Central memory CD8-positive, alpha-beta T cell (primary cell): ENCODE data around the gene BCL7B.

Experiments
- ATAC-seq: fragments of 150-1000 bp; cut with Tn5 transposase; replicated peaks from 2 replicates; pipeline ENCODE4 v1.10.0; 2022; ENCODE audit warnings: mild to moderate bottlenecking, moderate FRiP score, moderate number of reproducible peaks; ENCODE audit not compliant: poor library complexity, severe bottlenecking; ENCODE audit errors: extremely low read depth
- DNase-seq, 2 donors: peaks; one replicate each; pipeline ENCODE4 v3.0.0; 2021; ENCODE audit warnings: low spot score in 2 of 2
- H3K27ac Mint-ChIP-seq: one replicate; pipeline ENCODE4 v1.8.0; 2022; ENCODE audit warnings: low read depth, mild to moderate bottlenecking, moderate library complexity, mixed read lengths
- H3K27me3 Mint-ChIP-seq: one replicate; pipeline ENCODE4 v1.8.0; 2022; ENCODE audit warnings: mixed read lengths
- H3K36me3 Mint-ChIP-seq: one replicate; pipeline ENCODE4 v1.8.0; 2022; ENCODE audit warnings: mild to moderate bottlenecking, moderate library complexity, mixed read lengths; ENCODE audit not compliant: insufficient read depth
- H3K4me1 Mint-ChIP-seq: one replicate; pipeline ENCODE4 v1.8.0; 2022; ENCODE audit warnings: mixed read lengths
- H3K4me3 Mint-ChIP-seq: one replicate; pipeline ENCODE4 v1.8.0; 2022; ENCODE audit warnings: mild to moderate bottlenecking, moderate library complexity, mixed read lengths
- H3K9me3 Mint-ChIP-seq: one replicate; pipeline ENCODE4 v1.8.0; 2022; ENCODE audit warnings: mixed read lengths

Gene BCL7B

GRCh38 chr7:73520673-73521635 lies 36.5 kb downstream of the BCL7B start:
- DNase-seq (no peak), ATAC-seq (no peak)
- Mint-ChIP-seq H3K9me3 (no peaks in the 10 kb centered on the region), H3K27ac (peak overlapping the region; percentile 91), H3K27me3 (no peaks in the 10 kb centered on the region), H3K4me3 (peak overlapping the region; percentile 96), H3K4me1 (peaks cover 66% of the 10 kb centered on the region), H3K36me3 (peaks cover 28% of the 10 kb centered on the region)

GRCh38 chr7:73519867-73520672 lies 37.4 kb downstream of the BCL7B start:
- Mint-ChIP-seq H3K27ac (peak overlapping the region; percentile 91), H3K4me3 (peak overlapping the region; percentile 96), H3K4me1 (peaks cover 60% of the 10 kb centered on the region), H3K27me3 (no peaks in the 10 kb centered on the region), H3K9me3 (no peaks in the 10 kb centered on the region), H3K36me3 (peaks cover 32% of the 10 kb centered on the region)
- DNase-seq: no peak
- ATAC-seq: no peak

GRCh38 chr7:73518470-73518869 lies 39.0 kb downstream of the BCL7B start:
- H3K27me3 Mint-ChIP-seq: no peaks in the 10 kb centered on the region
- peak overlapping the region; percentile 91 for H3K27ac Mint-ChIP-seq
- H3K9me3 Mint-ChIP-seq: no peaks in the 10 kb centered on the region
- DNase-seq: no peak
- ATAC-seq: no peak
- H3K4me3 Mint-ChIP-seq: peak overlapping the region; percentile 96
- peaks cover 44% of the 10 kb centered on the region for H3K36me3 Mint-ChIP-seq
- peaks cover 64% of the 10 kb centered on the region for H3K4me1 Mint-ChIP-seq

- peaks cover 47% of the 10 kb centered on the region for H3K36me3 Mint-ChIP-seq
- no peak overlapping the region for H3K27ac Mint-ChIP-seq
- peaks cover 66% of the 10 kb centered on the region for H3K4me1 Mint-ChIP-seq
These were observed 40.1 kb downstream of the BCL7B start for GRCh38 chr7:73517241-73517995.

GRCh38 chr7:73515178-73515577 lies 42.3 kb downstream of the BCL7B start:
- Mint-ChIP-seq H3K27me3 (no peaks in the 10 kb centered on the region), H3K4me1 (peaks cover 51% of the 10 kb centered on the region), H3K27ac (peak overlapping the region; percentile 45), H3K4me3 (no peak overlapping the region), H3K36me3 (peaks cover 51% of the 10 kb centered on the region), H3K9me3 (no peaks in the 10 kb centered on the region)
- DNase-seq (no peak), ATAC-seq (no peak)

More at GRCh38 chr7:73517241-73517995, 40.1 kb downstream of the BCL7B start:
- H3K27me3 Mint-ChIP-seq: no peaks in the 10 kb centered on the region
- DNase-seq: no peak
- no peak overlapping the region for H3K4me3 Mint-ChIP-seq
- ATAC-seq: no peak
- H3K9me3 Mint-ChIP-seq: no peaks in the 10 kb centered on the region

GRCh38 chr7:73512018-73512780 lies 45.3 kb downstream of the BCL7B start:
- H3K9me3 Mint-ChIP-seq: no peaks in the 10 kb centered on the region
- no peak for DNase-seq
- peaks cover 23% of the 10 kb centered on the region for H3K4me1 Mint-ChIP-seq
- H3K27ac Mint-ChIP-seq: no peak overlapping the region
- ATAC-seq: no peak
- H3K36me3 Mint-ChIP-seq: peaks cover 60% of the 10 kb centered on the region
- H3K27me3 Mint-ChIP-seq: no peaks in the 10 kb centered on the region
- no peak overlapping the region for H3K4me3 Mint-ChIP-seq

- H3K4me1 Mint-ChIP-seq: peaks cover 23% of the 10 kb centered on the region
- H3K36me3 Mint-ChIP-seq: peaks cover 70% of the 10 kb centered on the region
- no peak overlapping the region for H3K4me3 Mint-ChIP-seq
- no peak for ATAC-seq
- H3K9me3 Mint-ChIP-seq: no peaks in the 10 kb centered on the region
- H3K27ac Mint-ChIP-seq: no peak overlapping the region
- DNase-seq: no peak
- no peaks in the 10 kb centered on the region for H3K27me3 Mint-ChIP-seq
These were observed 48.0 kb downstream of the BCL7B start for GRCh38 chr7:73509463-73509862.

GRCh38 chr7:73507556-73507955 lies 49.9 kb downstream of the BCL7B start:
- H3K9me3 Mint-ChIP-seq: no peaks in the 10 kb centered on the region
- ATAC-seq: no peak
- DNase-seq: no peak
- H3K4me1 Mint-ChIP-seq: peaks cover 24% of the 10 kb centered on the region
- H3K4me3 Mint-ChIP-seq: no peak overlapping the region
- H3K27me3 Mint-ChIP-seq: no peaks in the 10 kb centered on the region
- no peak overlapping the region for H3K27ac Mint-ChIP-seq
- peaks cover 67% of the 10 kb centered on the region for H3K36me3 Mint-ChIP-seq

- peaks cover 33% of the 10 kb centered on the region for H3K4me1 Mint-ChIP-seq
- DNase-seq (no peak), ATAC-seq (no peak)
- H3K36me3 Mint-ChIP-seq: peaks cover 75% of the 10 kb centered on the region
- no peaks in the 10 kb centered on the region for H3K27me3 Mint-ChIP-seq
- no peak overlapping the region for H3K4me3 Mint-ChIP-seq
- no peak overlapping the region for H3K27ac Mint-ChIP-seq
- no peaks in the 10 kb centered on the region for H3K9me3 Mint-ChIP-seq
These were observed 52.6 kb downstream of the BCL7B start for GRCh38 chr7:73504920-73505319.

GRCh38 chr7:73504017-73504416 lies 53.5 kb downstream of the BCL7B start:
- peaks cover 78% of the 10 kb centered on the region for H3K36me3 Mint-ChIP-seq
- H3K27ac Mint-ChIP-seq: no peak overlapping the region
- no peaks in the 10 kb centered on the region for H3K9me3 Mint-ChIP-seq
- ATAC-seq (no peak), DNase-seq (no peak)
- H3K27me3 Mint-ChIP-seq: no peaks in the 10 kb centered on the region
- H3K4me3 Mint-ChIP-seq: no peak overlapping the region
- H3K4me1 Mint-ChIP-seq: peaks cover 38% of the 10 kb centered on the region

GRCh38 chr7:73503229-73503628 lies 54.3 kb downstream of the BCL7B start:
- DNase-seq (no peak), ATAC-seq (no peak)
- no peaks in the 10 kb centered on the region for H3K27me3 Mint-ChIP-seq
- no peaks in the 10 kb centered on the region for H3K9me3 Mint-ChIP-seq
- H3K36me3 Mint-ChIP-seq: peaks cover 77% of the 10 kb centered on the region
- H3K27ac Mint-ChIP-seq: peak overlapping the region; percentile 38
- H3K4me1 Mint-ChIP-seq: peaks cover 43% of the 10 kb centered on the region
- H3K4me3 Mint-ChIP-seq: no peak overlapping the region

GRCh38 chr7:73496626-73497025 lies 60.9 kb downstream of the BCL7B start:
- DNase-seq: no peak
- Mint-ChIP-seq H3K9me3 (no peaks in the 10 kb centered on the region), H3K4me1 (peaks cover 34% of the 10 kb centered on the region), H3K27me3 (no peaks in the 10 kb centered on the region), H3K27ac (no peak overlapping the region), H3K4me3 (no peak overlapping the region), H3K36me3 (peaks cover 84% of the 10 kb centered on the region)
- no peak for ATAC-seq
